ENCODE results near the gene CPXM2.

The CPXM2 gene

GRCh38 chr10:123904834-123905409, 13.3 kb upstream of the CPXM2 start:
- no peak for DNase-seq (ENCODE audit: low read depth)

GRCh38 chr10:123903621-123904020, 12.0 kb upstream of the CPXM2 start:
- DNase-seq (ENCODE audit: low read depth), result no peak

GRCh38 chr10:123901621-123902020, 10.0 kb upstream of the CPXM2 start:
- no peak for DNase-seq (ENCODE audit: low read depth)

GRCh38 chr10:123897146-123897545, 5.5 kb upstream of the CPXM2 start:
- DNase-seq (ENCODE audit: low read depth), result no peak

- peak; percentile 67 for DNase-seq (ENCODE audit: low read depth)
These were observed 4.8 kb upstream of the CPXM2 start for GRCh38 chr10:123896246-123896927.

GRCh38 chr10:123893651-123894050, 2.0 kb upstream of the CPXM2 start:
- DNase-seq (ENCODE audit: low read depth), result no peak

GRCh38 chr10:123890756-123891143, 857 bp downstream of the CPXM2 start:
- no peak for DNase-seq (ENCODE audit: low read depth)

- no peak for DNase-seq (ENCODE audit: low read depth)
These were observed 1.4 kb downstream of the CPXM2 start for GRCh38 chr10:123890226-123890625.

GRCh38 chr10:123889821-123890220, 1.8 kb downstream of the CPXM2 start:
- DNase-seq (ENCODE audit: low read depth), result no peak

- DNase-seq (ENCODE audit: low read depth), result no peak
These were observed 2.9 kb downstream of the CPXM2 start for GRCh38 chr10:123888751-123889150.

- DNase-seq (ENCODE audit: low read depth), result no peak
These were observed 3.4 kb downstream of the CPXM2 start for GRCh38 chr10:123888256-123888655.

GRCh38 chr10:123886292-123886691, 5.3 kb downstream of the CPXM2 start:
- DNase-seq (ENCODE audit: low read depth), result no peak

GRCh38 chr10:123885406-123886170, 6.0 kb downstream of the CPXM2 start:
- peak; percentile 16 for DNase-seq (ENCODE audit: low read depth)

GRCh38 chr10:123884907-123885381, 6.7 kb downstream of the CPXM2 start:
- DNase-seq (ENCODE audit: low read depth), result no peak

GRCh38 chr10:123884351-123884906, 7.2 kb downstream of the CPXM2 start:
- no peak for DNase-seq (ENCODE audit: low read depth)

- no peak for DNase-seq (ENCODE audit: low read depth)
These were observed 7.8 kb downstream of the CPXM2 start for GRCh38 chr10:123883673-123884320.

- DNase-seq (ENCODE audit: low read depth), result no peak
These were observed 8.7 kb downstream of the CPXM2 start for GRCh38 chr10:123882681-123883445.

GRCh38 chr10:123882177-123882576, 9.4 kb downstream of the CPXM2 start:
- no peak for DNase-seq (ENCODE audit: low read depth)

- no peak for DNase-seq (ENCODE audit: low read depth)
These were observed 11.9 kb downstream of the CPXM2 start for GRCh38 chr10:123879606-123880257.

GRCh38 chr10:123878666-123879303, 12.8 kb downstream of the CPXM2 start:
- DNase-seq (ENCODE audit: low read depth), result peak; percentile 73
